HL-60 (cell line): Measurements from ENCODE around the gene SLC6A6.

ENCODE experiments used
- GABPA ChIP-seq: IDR thresholded peaks from 2 replicates; pipeline ENCODE4 v1.6.1; 2012; ENCODE audit warnings: low read depth
- POLR2AphosphoS5 ChIP-seq: IDR thresholded peaks from 2 replicates; pipeline ENCODE4 v1.6.1; 2012; ENCODE audit warnings: low read depth
- TF ChIP-seq, protein P1 (sequence below): IDR thresholded peaks from 2 replicates; pipeline ENCODE4 v1.6.1; 2012; ENCODE audit warnings: low read depth; ENCODE audit not compliant: insufficient replicate concordance
- TF ChIP-seq, protein P2 (sequence below): IDR thresholded peaks from one replicate; pipeline ENCODE4 v1.5.1; 2011; ENCODE audit warnings: low read length, control low read depth, inconsistent platforms; ENCODE audit not compliant: insufficient read depth

DNA sequence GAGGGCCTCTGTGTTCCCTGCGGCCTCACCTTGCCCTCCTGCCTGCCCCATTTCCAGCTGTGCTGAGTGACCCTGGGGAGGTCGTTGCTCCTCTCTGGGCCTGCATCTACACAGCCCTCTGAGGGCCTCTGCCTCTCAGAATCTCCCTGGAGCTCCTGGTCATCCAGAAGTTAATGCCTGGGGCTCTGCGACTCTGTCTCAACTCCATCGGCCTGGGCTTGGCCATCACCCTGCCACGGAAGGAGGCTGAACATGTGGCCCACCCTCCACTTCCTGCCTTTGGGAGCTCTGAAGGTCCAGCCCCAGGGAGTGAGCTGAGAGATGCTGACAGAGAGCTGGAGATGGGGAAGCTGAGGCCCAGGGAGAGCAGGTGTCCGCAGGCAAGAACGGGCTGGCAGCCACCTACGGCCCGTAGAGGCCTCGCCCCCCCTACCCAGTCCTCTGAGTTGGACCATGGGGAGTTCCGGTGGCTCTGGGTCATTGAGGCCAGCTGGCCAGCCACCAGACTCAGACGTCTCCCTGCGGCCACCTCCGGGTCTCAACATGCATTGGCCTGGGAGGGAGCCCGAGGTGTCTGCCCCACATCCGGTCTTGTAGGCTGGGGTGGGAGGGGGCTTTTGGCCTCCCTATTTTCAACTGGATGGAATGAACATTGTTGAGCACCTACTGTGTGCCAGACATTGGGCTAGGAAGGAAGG lies 103.5 kb downstream of the SLC6A6 start:
- TF ChIP-seq, protein P1, sequence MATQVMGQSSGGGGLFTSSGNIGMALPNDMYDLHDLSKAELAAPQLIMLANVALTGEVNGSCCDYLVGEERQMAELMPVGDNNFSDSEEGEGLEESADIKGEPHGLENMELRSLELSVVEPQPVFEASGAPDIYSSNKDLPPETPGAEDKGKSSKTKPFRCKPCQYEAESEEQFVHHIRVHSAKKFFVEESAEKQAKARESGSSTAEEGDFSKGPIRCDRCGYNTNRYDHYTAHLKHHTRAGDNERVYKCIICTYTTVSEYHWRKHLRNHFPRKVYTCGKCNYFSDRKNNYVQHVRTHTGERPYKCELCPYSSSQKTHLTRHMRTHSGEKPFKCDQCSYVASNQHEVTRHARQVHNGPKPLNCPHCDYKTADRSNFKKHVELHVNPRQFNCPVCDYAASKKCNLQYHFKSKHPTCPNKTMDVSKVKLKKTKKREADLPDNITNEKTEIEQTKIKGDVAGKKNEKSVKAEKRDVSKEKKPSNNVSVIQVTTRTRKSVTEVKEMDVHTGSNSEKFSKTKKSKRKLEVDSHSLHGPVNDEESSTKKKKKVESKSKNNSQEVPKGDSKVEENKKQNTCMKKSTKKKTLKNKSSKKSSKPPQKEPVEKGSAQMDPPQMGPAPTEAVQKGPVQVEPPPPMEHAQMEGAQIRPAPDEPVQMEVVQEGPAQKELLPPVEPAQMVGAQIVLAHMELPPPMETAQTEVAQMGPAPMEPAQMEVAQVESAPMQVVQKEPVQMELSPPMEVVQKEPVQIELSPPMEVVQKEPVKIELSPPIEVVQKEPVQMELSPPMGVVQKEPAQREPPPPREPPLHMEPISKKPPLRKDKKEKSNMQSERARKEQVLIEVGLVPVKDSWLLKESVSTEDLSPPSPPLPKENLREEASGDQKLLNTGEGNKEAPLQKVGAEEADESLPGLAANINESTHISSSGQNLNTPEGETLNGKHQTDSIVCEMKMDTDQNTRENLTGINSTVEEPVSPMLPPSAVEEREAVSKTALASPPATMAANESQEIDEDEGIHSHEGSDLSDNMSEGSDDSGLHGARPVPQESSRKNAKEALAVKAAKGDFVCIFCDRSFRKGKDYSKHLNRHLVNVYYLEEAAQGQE = no peak
- TF ChIP-seq, protein P2, sequence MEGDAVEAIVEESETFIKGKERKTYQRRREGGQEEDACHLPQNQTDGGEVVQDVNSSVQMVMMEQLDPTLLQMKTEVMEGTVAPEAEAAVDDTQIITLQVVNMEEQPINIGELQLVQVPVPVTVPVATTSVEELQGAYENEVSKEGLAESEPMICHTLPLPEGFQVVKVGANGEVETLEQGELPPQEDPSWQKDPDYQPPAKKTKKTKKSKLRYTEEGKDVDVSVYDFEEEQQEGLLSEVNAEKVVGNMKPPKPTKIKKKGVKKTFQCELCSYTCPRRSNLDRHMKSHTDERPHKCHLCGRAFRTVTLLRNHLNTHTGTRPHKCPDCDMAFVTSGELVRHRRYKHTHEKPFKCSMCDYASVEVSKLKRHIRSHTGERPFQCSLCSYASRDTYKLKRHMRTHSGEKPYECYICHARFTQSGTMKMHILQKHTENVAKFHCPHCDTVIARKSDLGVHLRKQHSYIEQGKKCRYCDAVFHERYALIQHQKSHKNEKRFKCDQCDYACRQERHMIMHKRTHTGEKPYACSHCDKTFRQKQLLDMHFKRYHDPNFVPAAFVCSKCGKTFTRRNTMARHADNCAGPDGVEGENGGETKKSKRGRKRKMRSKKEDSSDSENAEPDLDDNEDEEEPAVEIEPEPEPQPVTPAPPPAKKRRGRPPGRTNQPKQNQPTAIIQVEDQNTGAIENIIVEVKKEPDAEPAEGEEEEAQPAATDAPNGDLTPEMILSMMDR = no peak
- TF ChIP-seq GABPA (no peak), POLR2AphosphoS5 (no peak)
